KMS-11 (cell line): Measurements from ENCODE around the gene SLC23A2.

Experiments used
- H2AFZ ChIP-seq: fragments of 200-600 bp; sonication (generic); 2 replicates; pipeline ENCODE4 v1.6.1; 2016; ENCODE audit warnings: antibody characterized with exemption, mixed run types, low read depth
- H3K27ac ChIP-seq: fragments of 200-600 bp; sonication (generic); 2 replicates; pipeline ENCODE4 v1.6.1; 2016; ENCODE audit warnings: mild to moderate bottlenecking, mixed run types
- H3K27me3 ChIP-seq: fragments of 200-600 bp; sonication (generic); 2 replicates; pipeline ENCODE4 v1.6.1; 2017; ENCODE audit warnings: mild to moderate bottlenecking, low read depth, mixed run types, moderate library complexity; ENCODE audit not compliant: insufficient read depth
- H3K36me3 ChIP-seq: fragments of 200-600 bp; sonication (generic); 2 replicates; pipeline ENCODE4 v1.6.1; 2017; ENCODE audit warnings: mild to moderate bottlenecking, mixed run types; ENCODE audit not compliant: insufficient read depth
- H3K4me1 ChIP-seq: fragments of 200-600 bp; sonication (generic); 2 replicates; pipeline ENCODE4 v1.6.1; 2016; ENCODE audit warnings: mild to moderate bottlenecking, low read depth, mixed run types; ENCODE audit not compliant: poor library complexity, severe bottlenecking
- H3K4me2 ChIP-seq: fragments of 200-600 bp; sonication (generic); 2 replicates; pipeline ENCODE4 v1.7.0; 2016; ENCODE audit warnings: mild to moderate bottlenecking, mixed run types
- H3K4me3 ChIP-seq: fragments of 200-600 bp; sonication (generic); IDR thresholded peaks from 2 replicates; pipeline ENCODE4 v1.6.1; 2017; ENCODE audit warnings: low read depth, low read length, mixed read lengths; ENCODE audit not compliant: insufficient read depth
- H3K79me2 ChIP-seq: fragments of 200-600 bp; sonication (generic); 2 replicates; pipeline ENCODE4 v1.6.1; 2016; ENCODE audit warnings: low read depth, mixed run types; ENCODE audit not compliant: insufficient read depth
- H3K9ac ChIP-seq: fragments of 200-600 bp; sonication (generic); 2 replicates; pipeline ENCODE4 v1.6.1; 2016; ENCODE audit warnings: mild to moderate bottlenecking, mixed run types
- H4K20me1 ChIP-seq: fragments of 200-600 bp; sonication (generic); 2 replicates; pipeline ENCODE4 v1.6.1; 2016; ENCODE audit warnings: mild to moderate bottlenecking, mixed run types; ENCODE audit not compliant: insufficient read depth
- CTCF ChIP-seq: fragments of 200-600 bp; sonication (generic); conservative IDR thresholded peaks from 2 replicates; pipeline ENCODE4 v1.6.1; 2017; ENCODE audit warnings: low read depth, mild to moderate bottlenecking, antibody characterized with exemption, low read length, moderate library complexity, mixed read lengths

The SLC23A2 gene

DNA sequence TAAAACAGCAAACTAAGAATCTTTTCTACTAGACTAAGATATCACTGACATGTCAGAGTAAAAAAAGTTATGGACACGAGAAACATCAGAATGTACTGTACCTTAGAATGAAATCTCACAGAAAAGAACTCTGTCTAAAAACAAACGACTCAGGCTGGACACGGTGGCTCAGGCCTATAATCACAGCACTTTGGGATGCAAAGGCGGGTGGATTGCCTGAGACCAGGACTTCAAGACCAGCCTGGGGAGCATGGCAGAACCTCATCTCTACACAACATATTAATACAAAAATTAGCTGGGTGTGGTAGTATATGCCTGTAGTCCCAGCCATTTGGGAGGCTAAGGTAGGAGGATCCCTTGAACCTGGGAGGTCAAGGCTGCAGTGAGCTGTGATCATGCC lies 157.0 kb downstream of the SLC23A2 start:
- Histone ChIP-seq H4K20me1 (no peaks in the 10 kb centered on the region), H2AFZ (no peak overlapping the region), H3K27me3 (no peaks in the 10 kb centered on the region), H3K27ac (no peak overlapping the region), H3K36me3 (no peaks in the 10 kb centered on the region), H3K9ac (no peak overlapping the region), H3K4me1 (no peaks in the 10 kb centered on the region), H3K4me2 (no peak overlapping the region), H3K79me2 (no peaks in the 10 kb centered on the region), H3K4me3 (no peak overlapping the region)
- TF ChIP-seq CTCF, result no peak

- H2AFZ ChIP-seq, result no peak overlapping the region
- H3K4me3 ChIP-seq, result no peak overlapping the region
- H3K79me2 ChIP-seq, result no peaks in the 10 kb centered on the region
- H3K4me2 ChIP-seq, result no peak overlapping the region
- no peaks in the 10 kb centered on the region for H3K4me1 ChIP-seq
- no peaks in the 10 kb centered on the region for H4K20me1 ChIP-seq
- no peaks in the 10 kb centered on the region for H3K27me3 ChIP-seq
- H3K9ac ChIP-seq, result no peak overlapping the region
- no peak for TF ChIP-seq CTCF
- no peaks in the 10 kb centered on the region for H3K36me3 ChIP-seq
- no peak overlapping the region for H3K27ac ChIP-seq
These were observed 160.5 kb downstream of the SLC23A2 start for GRCh38 chr20:4840801-4841200.

DNA sequence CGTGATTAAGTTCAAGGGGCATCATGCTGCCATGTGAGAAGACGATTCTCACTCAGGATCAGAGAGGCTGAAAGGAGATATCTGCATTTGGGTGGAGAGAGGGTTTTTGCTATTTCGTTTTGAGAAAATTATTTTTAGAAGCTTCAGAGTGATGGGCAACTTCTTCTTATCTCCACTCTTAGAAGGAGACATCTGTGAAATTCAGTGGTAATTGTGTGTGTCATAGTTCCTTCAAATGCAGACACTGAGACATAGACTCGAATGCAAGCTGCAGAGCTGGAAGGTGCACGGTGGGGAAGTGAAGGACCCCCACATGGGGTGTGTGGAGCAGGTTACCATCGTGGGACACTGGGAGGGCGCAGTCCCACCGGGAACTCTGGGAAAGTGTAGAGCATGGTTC lies 162.8 kb downstream of the SLC23A2 start:
- Histone ChIP-seq H3K27ac (no peak overlapping the region), H2AFZ (no peak overlapping the region), H3K79me2 (no peaks in the 10 kb centered on the region), H4K20me1 (no peaks in the 10 kb centered on the region), H3K4me3 (no peak overlapping the region), H3K36me3 (no peaks in the 10 kb centered on the region), H3K27me3 (no peaks in the 10 kb centered on the region), H3K4me1 (no peaks in the 10 kb centered on the region), H3K9ac (no peak overlapping the region), H3K4me2 (no peak overlapping the region)
- no peak for TF ChIP-seq CTCF

DNA sequence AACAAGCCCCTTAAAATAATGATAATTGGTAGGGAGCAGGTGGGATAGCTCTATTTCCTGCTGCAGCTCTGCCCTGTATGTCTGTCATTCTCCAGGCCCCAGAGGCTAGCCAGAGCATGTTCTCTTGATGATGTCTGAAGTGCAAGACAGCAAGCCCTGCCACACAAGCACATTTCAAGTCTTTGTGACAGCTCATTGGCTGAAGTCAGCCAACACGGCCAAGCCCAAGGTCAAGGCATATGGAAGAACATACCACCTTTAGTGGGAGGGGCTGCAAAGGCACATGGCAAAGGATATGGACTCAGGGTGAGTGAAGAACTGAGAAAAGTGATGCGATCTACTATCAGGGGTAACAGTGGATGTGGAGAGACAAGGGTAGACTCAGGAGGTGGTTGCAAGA lies 163.6 kb downstream of the SLC23A2 start:
- H3K4me2 ChIP-seq, result no peak overlapping the region
- H3K4me1 ChIP-seq, result no peaks in the 10 kb centered on the region
- H3K27ac ChIP-seq, result no peak overlapping the region
- no peaks in the 10 kb centered on the region for H3K36me3 ChIP-seq
- no peak for TF ChIP-seq CTCF
- no peak overlapping the region for H2AFZ ChIP-seq
- H3K79me2 ChIP-seq, result no peaks in the 10 kb centered on the region
- no peak overlapping the region for H3K9ac ChIP-seq
- no peaks in the 10 kb centered on the region for H3K27me3 ChIP-seq
- no peak overlapping the region for H3K4me3 ChIP-seq
- H4K20me1 ChIP-seq, result no peaks in the 10 kb centered on the region

- H3K9ac ChIP-seq, result no peak overlapping the region
- H3K4me2 ChIP-seq, result no peak overlapping the region
- H3K27me3 ChIP-seq, result no peaks in the 10 kb centered on the region
- H4K20me1 ChIP-seq, result no peaks in the 10 kb centered on the region
- H3K36me3 ChIP-seq, result no peaks in the 10 kb centered on the region
- no peaks in the 10 kb centered on the region for H3K4me1 ChIP-seq
- H2AFZ ChIP-seq, result no peak overlapping the region
- TF ChIP-seq CTCF, result no peak
- no peak overlapping the region for H3K4me3 ChIP-seq
- no peaks in the 10 kb centered on the region for H3K79me2 ChIP-seq
- no peak overlapping the region for H3K27ac ChIP-seq
These were observed 164.4 kb downstream of the SLC23A2 start for GRCh38 chr20:4836935-4837334.
